Endodermal cell (in vitro differentiated cells): ENCODE results near the gene SRSF6. TPM values are rescaled to one million over a fixed set of nuclear protein-coding genes. Genes with fewer than 3 reads are reported as not detected.
"Not testable (repeated sequence)": the region's sequence is repeated elsewhere in the genome, so short reads cannot be mapped to it uniquely, and the experiment has no call there.

ENCODE experiments used
- DNase-seq: peaks from one replicate; pipeline ENCODE4 v3.0.0-alpha.2; 2017
- H3K27ac ChIP-seq: 2 replicates; pipeline ENCODE4 v1.5.1; 2013; ENCODE audit warnings: mild to moderate bottlenecking, low read depth, low read length, moderate library complexity
- H3K27me3 ChIP-seq: 2 replicates; pipeline ENCODE4 v1.6.1; 2013; ENCODE audit warnings: mild to moderate bottlenecking, low read length, moderate library complexity; ENCODE audit not compliant: insufficient read depth, control insufficient read depth, poor library complexity, severe bottlenecking
- H3K36me3 ChIP-seq: 2 replicates; pipeline ENCODE4 v1.7.0; 2013; ENCODE audit warnings: mild to moderate bottlenecking, low read length, moderate library complexity; ENCODE audit not compliant: control insufficient read depth, insufficient read depth
- H3K4me1 ChIP-seq: one replicate; pipeline ENCODE4 v1.7.0; 2013; ENCODE audit warnings: low read length; ENCODE audit not compliant: control insufficient read depth, insufficient read depth
- H3K4me3 ChIP-seq: 2 replicates; pipeline ENCODE4 v1.5.1; 2013; ENCODE audit warnings: mild to moderate bottlenecking, low read length, moderate library complexity
- H3K9ac ChIP-seq: 2 replicates; pipeline ENCODE4 v1.6.1; 2013; ENCODE audit warnings: mild to moderate bottlenecking, low read length, moderate library complexity; ENCODE audit not compliant: poor library complexity, severe bottlenecking; ENCODE audit errors: extremely low read depth
- H3K9me3 ChIP-seq: 2 replicates; pipeline ENCODE4 v1.6.1; 2013; ENCODE audit warnings: mild to moderate bottlenecking, low read length, moderate library complexity; ENCODE audit not compliant: control insufficient read depth
- H3K27ac Mint-ChIP-seq: 2 replicates; pipeline ENCODE4 v1.8.0; 2020; ENCODE audit warnings: mixed read lengths
- H3K27me3 Mint-ChIP-seq: 2 replicates; pipeline ENCODE4 v1.8.0; 2021; ENCODE audit warnings: mild to moderate bottlenecking, mixed read lengths; ENCODE audit not compliant: insufficient read depth
- H3K36me3 Mint-ChIP-seq: 2 replicates; pipeline ENCODE4 v1.8.0; 2020; ENCODE audit warnings: low read depth, mixed read lengths
- H3K4me1 Mint-ChIP-seq: 2 replicates; pipeline ENCODE4 v1.8.0; 2020; ENCODE audit warnings: mixed read lengths
- H3K4me3 Mint-ChIP-seq: 2 replicates; pipeline ENCODE4 v1.8.0; 2020; ENCODE audit warnings: mild to moderate bottlenecking, moderate library complexity, mixed read lengths
- H3K9me3 Mint-ChIP-seq: 2 replicates; pipeline ENCODE4 v1.8.0; 2020; ENCODE audit warnings: mild to moderate bottlenecking, mixed read lengths
- CTCF ChIP-seq: fragments of 200-600 bp; sonication (generic); conservative IDR thresholded peaks from 2 replicates; pipeline ENCODE4 v1.5.0; 2021; ENCODE audit warnings: antibody characterized with exemption, mild to moderate bottlenecking
- WGBS, 2 experiments: methylation state at CpG; one replicate each; pipeline versions ENCODE4 v1.1.5 to v1.1.7; 2013; ENCODE audit warnings: missing lambda C conversion rate in 2 of 2, mixed read lengths in 1 of 2; ENCODE audit not compliant: insufficient coverage in 1 of 2, insufficient read length in 1 of 2; 5-methylcytosine and 5-hydroxymethylcytosine counted together
- total RNA-seq, 2 donors: library from RNA; stranded (reverse); fragmentation: NEBNext Ultra II Directional in 1 of 2; extraction: Animal tissue kit (Norgen Biotek cat#: 25700) in 1 of 2; gene quantifications; 2 replicates in 1 of 2; 3 replicates in 1 of 2; pipeline ENCODE4 v1.2.1, GENCODE V29; 2021

SRSF6 gene
- total RNA-seq, 2 donors from 2014 or later: 146 to 199 TPM

- DNase-seq: peak; percentile 82
- Histone ChIP-seq H3K4me3 (no peak overlapping the region), H3K36me3 (no peaks in the 10 kb centered on the region), H3K9me3 (no peaks in the 10 kb centered on the region), H3K9ac (no peak overlapping the region), H3K27ac (no peak overlapping the region), H3K4me1 (no peaks in the 10 kb centered on the region), H3K27me3 (no peaks in the 10 kb centered on the region)
- Mint-ChIP-seq H3K36me3 (no peaks in the 10 kb centered on the region), H3K27ac (no peak overlapping the region), H3K27me3 (peaks cover 7% of the 10 kb centered on the region), H3K4me1 (peaks cover 7% of the 10 kb centered on the region), H3K9me3 (no peaks in the 10 kb centered on the region), H3K4me3 (no peak overlapping the region)
- 41 to 42% methylated on average over 7 to 9 of the region's 9 CpGs for WGBS, 2 experiments
- TF ChIP-seq CTCF: peak; percentile 87
Measured at GRCh38 chr20:43448748-43449535, 8.8 kb upstream of the SRSF6 start.

GRCh38 chr20:43450841-43451799, 6.6 kb upstream of the SRSF6 start:
- no peak for DNase-seq
- Histone ChIP-seq H3K4me1 (no peaks in the 10 kb centered on the region), H3K4me3 (no peak overlapping the region), H3K9me3 (no peaks in the 10 kb centered on the region), H3K27ac (no peak overlapping the region), H3K9ac (no peak overlapping the region), H3K27me3 (no peaks in the 10 kb centered on the region), H3K36me3 (no peaks in the 10 kb centered on the region)
- Mint-ChIP-seq H3K4me3 (no peak overlapping the region), H3K27ac (no peak overlapping the region), H3K9me3 (no peaks in the 10 kb centered on the region), H3K36me3 (no peaks in the 10 kb centered on the region), H3K27me3 (peaks cover 11% of the 10 kb centered on the region), H3K4me1 (peaks cover 7% of the 10 kb centered on the region)
- WGBS, 2 experiments: 95 to 96% methylated on average over 8 to 14 of the region's 14 CpGs
- TF ChIP-seq CTCF: no peak

- Histone ChIP-seq H3K9me3 (no peaks in the 10 kb centered on the region), H3K36me3 (no peaks in the 10 kb centered on the region), H3K4me3 (no peak overlapping the region), H3K9ac (no peak overlapping the region), H3K4me1 (no peaks in the 10 kb centered on the region), H3K27ac (no peak overlapping the region), H3K27me3 (no peaks in the 10 kb centered on the region)
- Mint-ChIP-seq H3K9me3 (no peaks in the 10 kb centered on the region), H3K36me3 (no peaks in the 10 kb centered on the region), H3K4me1 (peaks cover 8% of the 10 kb centered on the region), H3K4me3 (no peak overlapping the region), H3K27ac (no peak overlapping the region), H3K27me3 (peaks cover 11% of the 10 kb centered on the region)
- no peak for DNase-seq
- TF ChIP-seq CTCF: no peak
- 93 to 94% methylated on average over 13 to 15 of the region's 15 CpGs for WGBS, 2 experiments
Measured at GRCh38 chr20:43452404-43453126, 5.1 kb upstream of the SRSF6 start.

DNA sequence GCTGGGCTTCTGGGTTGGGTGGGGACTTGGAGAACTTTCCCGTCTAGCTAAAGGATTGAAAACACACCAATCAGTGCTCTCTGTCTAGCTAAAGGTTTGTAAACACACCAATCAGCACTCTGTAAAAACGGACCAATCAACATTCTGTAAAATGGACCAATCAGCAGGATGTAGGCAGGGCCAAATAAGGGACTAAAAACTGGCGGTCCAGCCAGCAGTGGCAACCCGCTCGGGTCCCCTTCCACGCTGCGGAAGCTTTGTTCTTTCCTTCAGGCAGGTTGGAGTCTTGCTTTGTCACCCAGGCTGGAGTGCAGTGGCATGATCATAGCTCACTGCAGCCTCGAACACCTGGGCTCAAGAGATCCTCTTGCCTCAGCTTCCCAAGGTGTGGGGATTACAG, 1.4 kb upstream of the SRSF6 start:
- DNase-seq, H3K9me3 ChIP-seq, H3K9me3 Mint-ChIP-seq, H3K9ac ChIP-seq, H3K4me1 ChIP-seq, H3K27ac ChIP-seq, H3K27me3 ChIP-seq: not testable (repeated sequence)
- H3K4me1 Mint-ChIP-seq: peaks cover 10% of the 10 kb centered on the region
- Histone ChIP-seq H3K4me3 (peak overlapping the region; percentile 90), H3K36me3 (peaks cover 24% of the 10 kb centered on the region)
- peaks cover 25% of the 10 kb centered on the region for H3K36me3 Mint-ChIP-seq
- 92 to 96% methylated on average over 8 of the region's 8 CpGs for WGBS, 2 experiments
- H3K27me3 Mint-ChIP-seq: peaks cover 11% of the 10 kb centered on the region
- peak overlapping the region; percentile 89 for H3K4me3 Mint-ChIP-seq
- H3K27ac Mint-ChIP-seq: peak overlapping the region; percentile 100
